PC-3 (cell line): ENCODE results near the gene UBXN10.

Experiments used
- CTCF ChIP-seq: fragments of 300-600 bp; sonication (generic); conservative IDR thresholded peaks from 2 replicates; pipeline ENCODE4 v1.5.1; 2017; ENCODE audit warnings: antibody characterized with exemption, low read depth, mild to moderate bottlenecking, low read length
- EZH2 ChIP-seq: fragments of 300-600 bp; sonication (generic); IDR thresholded peaks from one replicate; pipeline ENCODE4 v1.6.1; 2017; ENCODE audit warnings: antibody characterized with exemption, mild to moderate bottlenecking, low read length; ENCODE audit not compliant: unreplicated experiment

DNA sequence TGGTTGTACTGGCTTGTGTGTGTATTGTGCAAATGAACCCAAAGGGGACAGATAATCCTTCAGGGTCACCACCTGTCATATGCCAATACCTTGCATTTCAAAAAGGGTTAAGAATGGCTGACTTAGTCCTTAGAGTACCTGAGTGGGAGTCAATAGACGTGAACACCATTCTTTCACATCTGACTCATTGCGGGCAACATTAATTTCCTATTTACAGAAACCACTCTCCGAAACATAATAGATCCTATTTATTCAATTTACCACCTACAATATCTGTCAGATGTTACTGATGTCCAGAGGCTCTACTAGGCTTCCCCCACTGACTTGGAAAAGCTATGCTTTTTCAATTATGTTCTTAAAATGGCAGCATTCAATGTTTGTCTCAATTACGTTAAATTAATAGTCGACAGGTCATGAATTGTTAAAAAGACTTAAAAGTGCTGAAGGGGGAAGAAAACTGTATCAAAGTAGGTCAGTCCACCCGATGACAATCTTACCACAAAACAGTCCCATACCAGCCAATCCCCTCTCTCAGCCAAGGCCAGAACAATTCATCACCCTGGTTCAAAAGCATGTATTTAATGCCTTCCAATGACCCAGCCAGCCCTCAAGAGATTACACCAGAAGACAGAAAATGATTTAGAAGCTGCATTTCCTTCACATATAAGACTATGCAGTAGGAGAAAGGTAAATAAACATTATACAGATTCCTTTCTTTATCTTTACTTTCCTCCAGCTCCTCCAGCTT is 49.1 kb downstream of the UBXN10 start:
- TF ChIP-seq CTCF (no peak), EZH2 (no peak)
